Body of pancreas (tissue), 4 donors: Measurements from ENCODE around the gene URB1. TPM values are rescaled to one million over a fixed set of nuclear protein-coding genes. Genes with fewer than 3 reads are reported as not detected.

Source experiments
- ATAC-seq: fragments of 150-250 bp; one replicate; pipeline ENCODE4 v1.9.1; 2016
- DNase-seq, 4 donors: peaks; one replicate each; pipeline ENCODE4 v3.0.0-alpha.2; 2019
- H3K27ac ChIP-seq, 4 donors: fragments of 200-600 bp; sonication (generic); 1 replicate in 3 of 4; 2 replicates in 1 of 4; pipeline versions ENCODE4 v1.5.1 to v1.6.1; 2016 to 2019; ENCODE audit warnings: mild to moderate bottlenecking in 1 of 4, mixed read lengths in 1 of 4, moderate library complexity in 1 of 4
- H3K27me3 ChIP-seq, 2 donors: fragments of 200-600 bp; sonication (generic); one replicate each; pipeline ENCODE4 v1.6.0; 2016; ENCODE audit warnings: mild to moderate bottlenecking in 1 of 2
- H3K36me3 ChIP-seq, 2 donors: fragments of 200-600 bp; sonication (generic); replicated peaks in 1 of 2; 2 replicates each; pipeline ENCODE4 v1.5.1; 2016; ENCODE audit warnings: low read depth in 2 of 2; ENCODE audit not compliant: insufficient read depth in 1 of 2
- H3K4me1 ChIP-seq: fragments of 200-600 bp; sonication (generic); one replicate; pipeline ENCODE4 v1.6.0; 2016
- H3K4me3 ChIP-seq, 2 donors: fragments of 200-600 bp; sonication (generic); 1 replicate in 1 of 2; 2 replicates in 1 of 2; pipeline ENCODE4 v1.5.1; 2016 to 2019
- H3K9me3 ChIP-seq, 3 donors: fragments of 200-600 bp; sonication (generic); 1 replicate in 2 of 3; 2 replicates in 1 of 3; pipeline ENCODE4 v1.5.1; 2016
- CTCF ChIP-seq, 7 experiments: fragments of 450-650 bp in 4 of 7; fragments of 200-600 bp in 3 of 7; sonication (generic) in 3 of 7; IDR thresholded peaks; one replicate each; pipeline ENCODE4 v1.5.1; 2016 to 2019; ENCODE audit warnings: antibody characterized with exemption in 7 of 7
- POLR2A ChIP-seq, 3 donors: fragments of 450-650 bp; IDR thresholded peaks; one replicate each; pipeline ENCODE4 v1.6.1; 2016; ENCODE audit warnings: antibody characterized with exemption in 3 of 3, mild to moderate bottlenecking in 2 of 3
- WGBS, 2 donors: methylation state at CpG; one replicate each; pipeline ENCODE4 v1.1.5; 2017; 5-methylcytosine and 5-hydroxymethylcytosine counted together
- intact Hi-C: fragments of 100-400 bp; cut with DNase I; formaldehyde crosslinking; loops from one replicate; pipeline ENCODE4 v1.15.1; 2023
- total RNA-seq, 2 donors: library from RNA; depleted of rRNA; stranded (reverse); fragments of >200 nt; gene quantifications; one replicate each; pipeline ENCODE4 v1.1.0, GENCODE V29; 2016

The URB1 gene
- total RNA-seq, 2 donors from 2014 or later: 10.1 to 11.2 TPM

GRCh38 chr21:32426066-32426465 lies 33.3 kb upstream of the URB1 start:
- Histone ChIP-seq H3K4me3 (no peak overlapping the region), H3K9me3 (no peaks in the 10 kb centered on the region), H3K4me1 (peaks cover 3% of the 10 kb centered on the region), H3K36me3 (no peaks in the 10 kb centered on the region), H3K27me3 (no peaks in the 10 kb centered on the region), H3K27ac (no peak overlapping the region)
- intact Hi-C loops: no loop called here
- DNase-seq (no peak), ATAC-seq (no peak)
- no peak for TF ChIP-seq POLR2A (IDR thresholded peaks at IDR 0.05)
- TF ChIP-seq CTCF (IDR thresholded peaks at IDR 0.05): no peak
- WGBS, 2 donors: 75 to 76% methylated on average over 5 of the region's 5 CpGs

- intact Hi-C loops: no loop called here
- no peak overlapping the region for H3K27ac ChIP-seq
Measured at GRCh38 chr21:32425628-32426027, 32.8 kb upstream of the URB1 start.

GRCh38 chr21:32424674-32425073 lies 31.9 kb upstream of the URB1 start:
- intact Hi-C loops: no loop called here
- Histone ChIP-seq H3K9me3 (no peaks in the 10 kb centered on the region), H3K4me3 (no peak overlapping the region), H3K36me3 (no peaks in the 10 kb centered on the region), H3K27me3 (no peaks in the 10 kb centered on the region), H3K27ac (no peak overlapping the region), H3K4me1 (peaks cover 3% of the 10 kb centered on the region)
- DNase-seq (no peak), ATAC-seq (no peak)
- 83 to 87% methylated on average over 5 of the region's 5 CpGs for WGBS, 2 donors
- TF ChIP-seq CTCF (IDR thresholded peaks at IDR 0.05) (no peak), POLR2A (IDR thresholded peaks at IDR 0.05) (no peak)

More at GRCh38 chr21:32425628-32426027, 32.8 kb upstream of the URB1 start:
- Histone ChIP-seq H3K4me1 (peaks cover 3% of the 10 kb centered on the region), H3K36me3 (no peaks in the 10 kb centered on the region), H3K9me3 (no peaks in the 10 kb centered on the region), H3K27me3 (no peaks in the 10 kb centered on the region), H3K4me3 (no peak overlapping the region)
- WGBS, 2 donors: 93 to 94% methylated on average over 4 of the region's 4 CpGs
- no peak for TF ChIP-seq POLR2A (IDR thresholded peaks at IDR 0.05)
- TF ChIP-seq CTCF (IDR thresholded peaks at IDR 0.05): no peak
- ATAC-seq: no peak
- DNase-seq: no peak

- no peak overlapping the region for H3K27ac ChIP-seq
- DNase-seq: no peak
- intact Hi-C loops: no loop called here
- TF ChIP-seq CTCF (IDR thresholded peaks at IDR 0.05) (no peak), POLR2A (IDR thresholded peaks at IDR 0.05) (no peak)
- no peak overlapping the region for H3K4me3 ChIP-seq
- ATAC-seq: no peak
- H3K4me1 ChIP-seq: peaks cover 3% of the 10 kb centered on the region
- no peaks in the 10 kb centered on the region for H3K9me3 ChIP-seq
- H3K36me3 ChIP-seq: no peaks in the 10 kb centered on the region
- WGBS, 2 donors: 53 to 82% methylated on average over 2 of the region's 2 CpGs
- H3K27me3 ChIP-seq: no peaks in the 10 kb centered on the region
Measured at GRCh38 chr21:32424191-32424535, 31.4 kb upstream of the URB1 start.

GRCh38 chr21:32423320-32424190 lies 30.7 kb upstream of the URB1 start:
- ATAC-seq: no peak
- Histone ChIP-seq H3K27ac (no peak overlapping the region), H3K4me1 (peaks cover 3% of the 10 kb centered on the region), H3K9me3 (no peaks in the 10 kb centered on the region), H3K36me3 (no peaks in the 10 kb centered on the region), H3K27me3 (no peaks in the 10 kb centered on the region), H3K4me3 (no peak overlapping the region)
- TF ChIP-seq CTCF (IDR thresholded peaks at IDR 0.05) (no peak), POLR2A (IDR thresholded peaks at IDR 0.05) (no peak)
- 76 to 84% methylated on average over 9 of the region's 9 CpGs for WGBS, 2 donors
- intact Hi-C loops: no loop called here
- no peak for DNase-seq
